Activated naive CD4-positive, alpha-beta T cell (primary cell): ENCODE data around the gene TNFRSF21.
A peak's percentile ranks its signal among the peaks of the same experiment; 100 is the strongest.
"Not testable (repeated sequence)": the region's sequence is repeated elsewhere in the genome, so short reads cannot be mapped to it uniquely, and the experiment has no call there.

Experiments used
- DNase-seq, 4 experiments: peaks; one replicate each; lab custom pipeline; 2025; lab: John Stamatoyannopoulos, UW

The TNFRSF21 gene

GRCh38 chr6:47309291-47310130 lies at the start of gene TNFRSF21:
TSS of gene TNFRSF21 (minus strand) at chr6:47309905. CDS start at chr6:47309511, 394 bp downstream.
- DNase-seq, result peak; percentile 19 to 63 (median 38)

- no peak for DNase-seq
Observed at GRCh38 chr6:47358440-47359225, 48.9 kb upstream of the TNFRSF21 start.

- no peak for DNase-seq
Observed at GRCh38 chr6:47357827-47358226, 48.1 kb upstream of the TNFRSF21 start.

GRCh38 chr6:47355496-47355895 lies 45.8 kb upstream of the TNFRSF21 start:
- no peak for DNase-seq

GRCh38 chr6:47353871-47354270 lies 44.2 kb upstream of the TNFRSF21 start:
- DNase-seq, result no peak

- no peak for DNase-seq
Observed at GRCh38 chr6:47352966-47353365, 43.3 kb upstream of the TNFRSF21 start.

- no peak for DNase-seq
Observed at GRCh38 chr6:47352194-47352920, 42.7 kb upstream of the TNFRSF21 start.

GRCh38 chr6:47351621-47352020 lies 41.9 kb upstream of the TNFRSF21 start:
- DNase-seq, result no peak

GRCh38 chr6:47349931-47350330 lies 40.2 kb upstream of the TNFRSF21 start:
- DNase-seq, result no peak

- DNase-seq, result no peak
Observed at GRCh38 chr6:47348316-47348863, 38.7 kb upstream of the TNFRSF21 start.

- no peak for DNase-seq
Observed at GRCh38 chr6:47345761-47346160, 36.1 kb upstream of the TNFRSF21 start.

- DNase-seq, result no peak
Observed at GRCh38 chr6:47344022-47344421, 34.3 kb upstream of the TNFRSF21 start.

GRCh38 chr6:47343600-47343999 lies 33.9 kb upstream of the TNFRSF21 start:
- no peak for DNase-seq

GRCh38 chr6:47342824-47343223 lies 33.1 kb upstream of the TNFRSF21 start:
- DNase-seq, result no peak

- no peak for DNase-seq
Observed at GRCh38 chr6:47337519-47337918, 27.8 kb upstream of the TNFRSF21 start.

GRCh38 chr6:47336334-47336733 lies 26.6 kb upstream of the TNFRSF21 start:
- no peak for DNase-seq

- DNase-seq, result no peak
Observed at GRCh38 chr6:47335466-47335865, 25.8 kb upstream of the TNFRSF21 start.

- no peak for DNase-seq
Observed at GRCh38 chr6:47334334-47334733, 24.6 kb upstream of the TNFRSF21 start.

- DNase-seq, result not testable (repeated sequence)
Observed at GRCh38 chr6:47328606-47329005, 18.9 kb upstream of the TNFRSF21 start.

- not testable (repeated sequence) for DNase-seq
Observed at GRCh38 chr6:47328139-47328538, 18.4 kb upstream of the TNFRSF21 start.

- DNase-seq, result no peak
Observed at GRCh38 chr6:47323887-47324286, 14.2 kb upstream of the TNFRSF21 start.

- no peak for DNase-seq
Observed at GRCh38 chr6:47323321-47323720, 13.6 kb upstream of the TNFRSF21 start.
